ENCODE results near the gene HTR1B. TPM values are rescaled to one million over a fixed set of nuclear protein-coding genes. Genes with fewer than 3 reads are reported as not detected.
A peak's percentile ranks its signal among the peaks of the same experiment; 100 is the strongest.

Gene HTR1B
- total RNA-seq, 1 donor: not detected

- no peak overlapping the region for H2AFZ ChIP-seq (ENCODE audit: low read length)
Observed at GRCh38 chr6:77461796-77462195, 1.5 kb downstream of the HTR1B start.

DNA sequence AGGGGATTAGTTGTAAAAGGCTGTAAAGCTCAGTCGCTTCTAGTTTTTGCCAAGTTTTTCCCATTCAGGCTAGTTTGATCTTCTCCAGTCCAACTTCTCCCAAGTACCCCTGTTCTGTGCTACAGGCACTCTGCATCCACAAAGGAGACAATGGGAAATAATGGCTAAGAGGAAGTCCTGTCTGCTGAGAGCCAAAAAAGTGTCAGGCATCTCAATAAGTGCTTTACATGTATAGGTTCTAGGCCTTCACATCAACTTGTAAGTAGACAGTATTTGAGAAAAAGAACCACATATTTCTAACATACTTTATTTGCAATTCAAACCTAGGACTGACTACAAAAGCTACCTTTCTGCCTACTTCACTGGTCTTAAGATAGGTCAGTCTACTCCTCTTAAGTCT is 4.9 kb downstream of the HTR1B start:
- H2AFZ ChIP-seq (ENCODE audit: low read length): no peak overlapping the region
- H3K4me1 ChIP-seq (ENCODE audit: insufficient read depth, low read length): peaks cover 20% of the 10 kb centered on the region
- TF ChIP-seq CTCF (IDR thresholded peaks at IDR 0.05; ENCODE audit: extremely low read depth, low read depth, low read length): no peak

More at GRCh38 chr6:77461796-77462195, 1.5 kb downstream of the HTR1B start:
- Histone ChIP-seq H3K4me3 (ENCODE audit: insufficient read depth, low read length) (no peak overlapping the region), H3K36me3 (ENCODE audit: insufficient read depth, low read length) (no peaks in the 10 kb centered on the region), H3K27me3 (ENCODE audit: insufficient read depth, low read length) (peaks cover 60% of the 10 kb centered on the region), H3K79me2 (ENCODE audit: insufficient read depth, low read length) (no peaks in the 10 kb centered on the region), H3K27ac (ENCODE audit: low read depth, low read length) (no peak overlapping the region), H3K4me2 (ENCODE audit: insufficient read depth, low read length) (no peak overlapping the region), H3K9me3 (ENCODE audit: low read depth, low read length) (no peaks in the 10 kb centered on the region), H3K4me1 (ENCODE audit: insufficient read depth, low read length) (peaks cover 12% of the 10 kb centered on the region), H4K20me1 (ENCODE audit: insufficient read depth, low read length) (no peaks in the 10 kb centered on the region)
- TF ChIP-seq CTCF (IDR thresholded peaks at IDR 0.05; ENCODE audit: extremely low read depth, low read depth, low read length): no peak
- DNase-seq (ENCODE audit: insufficient read length, low spot score, missing footprints): no peak

GRCh38 chr6:77457720-77458349 is 5.5 kb downstream of the HTR1B start:
- TF ChIP-seq CTCF (IDR thresholded peaks at IDR 0.05; ENCODE audit: extremely low read depth, low read depth, low read length): peak; percentile 84
- Histone ChIP-seq H3K79me2 (ENCODE audit: insufficient read depth, low read length) (no peaks in the 10 kb centered on the region), H3K27ac (ENCODE audit: low read depth, low read length) (peak overlapping the region; percentile 88), H3K4me2 (ENCODE audit: insufficient read depth, low read length) (peak overlapping the region; percentile 51), H3K9me3 (ENCODE audit: low read depth, low read length) (no peaks in the 10 kb centered on the region), H4K20me1 (ENCODE audit: insufficient read depth, low read length) (no peaks in the 10 kb centered on the region), H3K4me1 (ENCODE audit: insufficient read depth, low read length) (peaks cover 20% of the 10 kb centered on the region), H2AFZ (ENCODE audit: low read length) (no peak overlapping the region), H3K27me3 (ENCODE audit: insufficient read depth, low read length) (peaks cover 29% of the 10 kb centered on the region), H3K4me3 (ENCODE audit: insufficient read depth, low read length) (no peak overlapping the region), H3K36me3 (ENCODE audit: insufficient read depth, low read length) (no peaks in the 10 kb centered on the region)
- DNase-seq (ENCODE audit: insufficient read length, low spot score, missing footprints): peak; percentile 87

More for the DNA sequence above, 4.9 kb downstream of the HTR1B start:
- no peak overlapping the region for H3K4me2 ChIP-seq (ENCODE audit: insufficient read depth, low read length)
- H4K20me1 ChIP-seq (ENCODE audit: insufficient read depth, low read length): no peaks in the 10 kb centered on the region
- H3K79me2 ChIP-seq (ENCODE audit: insufficient read depth, low read length): no peaks in the 10 kb centered on the region
- no peaks in the 10 kb centered on the region for H3K36me3 ChIP-seq (ENCODE audit: insufficient read depth, low read length)
- H3K9me3 ChIP-seq (ENCODE audit: low read depth, low read length): no peaks in the 10 kb centered on the region
- H3K4me3 ChIP-seq (ENCODE audit: insufficient read depth, low read length): no peak overlapping the region
- no peak overlapping the region for H3K27ac ChIP-seq (ENCODE audit: low read depth, low read length)
- H3K27me3 ChIP-seq (ENCODE audit: insufficient read depth, low read length): peaks cover 35% of the 10 kb centered on the region
- no peak for DNase-seq (ENCODE audit: insufficient read length, low spot score, missing footprints)

DNA sequence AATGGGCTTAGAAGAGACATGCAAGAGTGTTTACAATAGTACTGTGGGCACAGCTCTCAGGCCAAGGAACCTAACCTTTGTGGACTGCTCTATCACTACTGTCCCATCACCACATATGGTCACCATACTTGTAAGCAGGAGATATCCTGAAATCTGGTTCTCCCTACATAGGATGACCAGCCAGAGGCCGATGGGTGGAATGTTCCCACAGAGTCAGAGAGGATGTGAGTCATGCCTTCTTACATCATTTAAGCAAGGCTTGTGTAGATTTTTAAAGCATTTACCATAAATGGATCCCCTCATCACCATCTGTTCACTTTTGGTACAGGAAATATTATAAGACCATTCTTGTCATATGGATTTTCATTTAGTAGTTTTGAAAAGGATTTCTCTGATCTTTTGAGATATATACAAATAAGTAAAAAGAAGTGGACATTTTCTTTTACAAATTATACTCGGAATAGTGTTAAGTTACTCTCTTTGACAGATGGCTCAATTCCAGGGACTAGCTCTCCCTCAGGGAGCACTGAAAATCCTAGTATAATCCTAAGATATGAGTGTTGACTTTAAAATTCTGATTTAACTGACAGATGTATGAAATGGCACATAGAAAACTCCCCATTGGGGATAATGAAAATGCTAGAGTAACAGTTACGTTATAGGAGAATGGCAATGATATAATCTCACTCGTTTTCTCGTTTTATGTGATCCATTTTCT is 6.6 kb downstream of the HTR1B start:
- H3K4me2 ChIP-seq (ENCODE audit: insufficient read depth, low read length): peak overlapping the region; percentile 34
- H4K20me1 ChIP-seq (ENCODE audit: insufficient read depth, low read length): no peaks in the 10 kb centered on the region
- H3K27ac ChIP-seq (ENCODE audit: low read depth, low read length): peak overlapping the region; percentile 88
- peak overlapping the region; percentile 72 for H2AFZ ChIP-seq (ENCODE audit: low read length)
- no peaks in the 10 kb centered on the region for H3K79me2 ChIP-seq (ENCODE audit: insufficient read depth, low read length)
- no peak overlapping the region for H3K4me3 ChIP-seq (ENCODE audit: insufficient read depth, low read length)
- H3K36me3 ChIP-seq (ENCODE audit: insufficient read depth, low read length): no peaks in the 10 kb centered on the region
- TF ChIP-seq CTCF (IDR thresholded peaks at IDR 0.05; ENCODE audit: extremely low read depth, low read depth, low read length): no peak
- peaks cover 17% of the 10 kb centered on the region for H3K27me3 ChIP-seq (ENCODE audit: insufficient read depth, low read length)
- H3K9me3 ChIP-seq (ENCODE audit: low read depth, low read length): no peaks in the 10 kb centered on the region
- DNase-seq (ENCODE audit: insufficient read length, low spot score, missing footprints): peak; percentile 83
- H3K4me1 ChIP-seq (ENCODE audit: insufficient read depth, low read length): peaks cover 20% of the 10 kb centered on the region

Measured in osteoblast (primary cell).